ENCODE data around the gene ARID1B. TPM values are rescaled to one million over a fixed set of nuclear protein-coding genes. Genes with fewer than 3 reads are reported as not detected.

ARID1B gene
- total RNA-seq, 1 donor from 2014 or later = 93.8 TPM

- intact Hi-C loops (cut with micrococcal nuclease) = no loop called here
These were observed 449.6 kb downstream of the ARID1B start for GRCh38 chr6:157226761-157227160.

- intact Hi-C loops (cut with micrococcal nuclease) = no loop called here
These were observed 450.3 kb downstream of the ARID1B start for GRCh38 chr6:157227202-157228166.

- intact Hi-C loops (cut with micrococcal nuclease) = no loop called here
These were observed 451.4 kb downstream of the ARID1B start for GRCh38 chr6:157228426-157229131.

GRCh38 chr6:157229132-157229618 lies 452.0 kb downstream of the ARID1B start:
- intact Hi-C loops (cut with micrococcal nuclease) = no loop called here

GRCh38 chr6:157229713-157230112 lies 452.5 kb downstream of the ARID1B start:
- intact Hi-C loops (cut with micrococcal nuclease) = no loop called here

GRCh38 chr6:157230910-157231309 lies 453.7 kb downstream of the ARID1B start:
- intact Hi-C loops (cut with micrococcal nuclease) = no loop called here

- intact Hi-C loops (cut with micrococcal nuclease) = no loop called here
These were observed 455.1 kb downstream of the ARID1B start for GRCh38 chr6:157232161-157232895.

GRCh38 chr6:157233156-157233555 lies 456.0 kb downstream of the ARID1B start:
- intact Hi-C loops (cut with micrococcal nuclease) = no loop called here

GRCh38 chr6:157233686-157234085 lies 456.5 kb downstream of the ARID1B start:
- intact Hi-C loops (cut with micrococcal nuclease) = no loop called here

GRCh38 chr6:157235600-157236039 lies 458.4 kb downstream of the ARID1B start:
- intact Hi-C loops (cut with micrococcal nuclease) = loop anchor here (1.0 kb wide), 3 partner anchors 14 to 214 kb away; no protein-coding TSS in a partner anchor

- intact Hi-C loops (cut with micrococcal nuclease) = no loop called here
These were observed 459.0 kb downstream of the ARID1B start for GRCh38 chr6:157236040-157236725.

GRCh38 chr6:157238346-157238745 lies 461.2 kb downstream of the ARID1B start:
- intact Hi-C loops (cut with micrococcal nuclease) = no loop called here

- intact Hi-C loops (cut with micrococcal nuclease) = no loop called here
These were observed 462.0 kb downstream of the ARID1B start for GRCh38 chr6:157239148-157239547.

GRCh38 chr6:157239671-157240058 lies 462.5 kb downstream of the ARID1B start:
- intact Hi-C loops (cut with micrococcal nuclease) = no loop called here

- intact Hi-C loops (cut with micrococcal nuclease) = no loop called here
These were observed 463.1 kb downstream of the ARID1B start for GRCh38 chr6:157240059-157240959.

- intact Hi-C loops (cut with micrococcal nuclease) = no loop called here
These were observed 463.8 kb downstream of the ARID1B start for GRCh38 chr6:157240960-157241311.

- intact Hi-C loops (cut with micrococcal nuclease) = no loop called here
These were observed 465.6 kb downstream of the ARID1B start for GRCh38 chr6:157242791-157243190.

- intact Hi-C loops (cut with micrococcal nuclease) = no loop called here
These were observed 467.0 kb downstream of the ARID1B start for GRCh38 chr6:157244175-157244574.

- intact Hi-C loops (cut with micrococcal nuclease) = no loop called here
These were observed 467.6 kb downstream of the ARID1B start for GRCh38 chr6:157244780-157245179.

- intact Hi-C loops (cut with micrococcal nuclease) = no loop called here
These were observed 468.3 kb downstream of the ARID1B start for GRCh38 chr6:157245436-157245835.

Data from T-helper 1 cell treated with Interleukin-12 subunit alpha and Interleukin-12 subunit beta and Interleukin-4 antibody, amounts not matched to agents 30 ng/mL and 1 ng/mL, for 36 hours (primary cell).